ENCODE measurements around the gene CFAP99. TPM values are rescaled to one million over a fixed set of nuclear protein-coding genes. Genes with fewer than 3 reads are reported as not detected.

Gene CFAP99
- total RNA-seq, 2 donors from 2014 or later = not detected

DNA sequence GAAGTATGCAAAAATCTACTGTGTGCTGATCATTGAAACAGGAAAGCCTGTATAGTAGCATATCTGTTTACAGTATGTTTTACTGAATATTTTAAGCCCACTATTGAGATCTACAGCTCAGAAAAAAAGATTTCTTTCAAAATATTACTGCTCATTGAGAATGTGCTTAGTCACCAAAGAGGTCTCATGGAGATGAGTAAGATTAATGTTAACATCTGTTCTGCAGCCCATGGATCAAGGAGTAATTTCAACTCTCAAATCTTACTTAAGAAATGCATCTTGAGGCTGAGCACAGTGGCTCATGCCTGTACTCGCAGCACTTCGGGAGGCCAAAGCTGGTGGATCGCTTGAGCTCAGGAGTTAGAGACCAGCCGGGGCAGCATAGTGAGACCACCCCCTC is 53.4 kb downstream of the CFAP99 start:
- H3K27me3 ChIP-seq = no peaks in the 10 kb centered on the region
- intact Hi-C loops (cut with DNase I) = no loop called here
- no peak overlapping the region for H3K27ac ChIP-seq
- TF ChIP-seq, protein P1, sequence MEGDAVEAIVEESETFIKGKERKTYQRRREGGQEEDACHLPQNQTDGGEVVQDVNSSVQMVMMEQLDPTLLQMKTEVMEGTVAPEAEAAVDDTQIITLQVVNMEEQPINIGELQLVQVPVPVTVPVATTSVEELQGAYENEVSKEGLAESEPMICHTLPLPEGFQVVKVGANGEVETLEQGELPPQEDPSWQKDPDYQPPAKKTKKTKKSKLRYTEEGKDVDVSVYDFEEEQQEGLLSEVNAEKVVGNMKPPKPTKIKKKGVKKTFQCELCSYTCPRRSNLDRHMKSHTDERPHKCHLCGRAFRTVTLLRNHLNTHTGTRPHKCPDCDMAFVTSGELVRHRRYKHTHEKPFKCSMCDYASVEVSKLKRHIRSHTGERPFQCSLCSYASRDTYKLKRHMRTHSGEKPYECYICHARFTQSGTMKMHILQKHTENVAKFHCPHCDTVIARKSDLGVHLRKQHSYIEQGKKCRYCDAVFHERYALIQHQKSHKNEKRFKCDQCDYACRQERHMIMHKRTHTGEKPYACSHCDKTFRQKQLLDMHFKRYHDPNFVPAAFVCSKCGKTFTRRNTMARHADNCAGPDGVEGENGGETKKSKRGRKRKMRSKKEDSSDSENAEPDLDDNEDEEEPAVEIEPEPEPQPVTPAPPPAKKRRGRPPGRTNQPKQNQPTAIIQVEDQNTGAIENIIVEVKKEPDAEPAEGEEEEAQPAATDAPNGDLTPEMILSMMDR (IDR thresholded peaks at IDR 0.05) = no peak
- TF ChIP-seq POLR2A (IDR thresholded peaks at IDR 0.05) = no peak
- H3K4me3 ChIP-seq = no peak overlapping the region
- H3K9me3 ChIP-seq = no peaks in the 10 kb centered on the region
- 96% methylated on average over 4 of the region's 4 CpGs for WGBS, 2 donors
- ATAC-seq = no peak
- DNase-seq = no peak
- H3K4me1 ChIP-seq = peaks cover 42% of the 10 kb centered on the region
- no peaks in the 10 kb centered on the region for H3K36me3 ChIP-seq (replicated peaks in 1 of 2; ENCODE audit: insufficient read depth in 1 of 2, low read depth in 2 of 2)

DNA sequence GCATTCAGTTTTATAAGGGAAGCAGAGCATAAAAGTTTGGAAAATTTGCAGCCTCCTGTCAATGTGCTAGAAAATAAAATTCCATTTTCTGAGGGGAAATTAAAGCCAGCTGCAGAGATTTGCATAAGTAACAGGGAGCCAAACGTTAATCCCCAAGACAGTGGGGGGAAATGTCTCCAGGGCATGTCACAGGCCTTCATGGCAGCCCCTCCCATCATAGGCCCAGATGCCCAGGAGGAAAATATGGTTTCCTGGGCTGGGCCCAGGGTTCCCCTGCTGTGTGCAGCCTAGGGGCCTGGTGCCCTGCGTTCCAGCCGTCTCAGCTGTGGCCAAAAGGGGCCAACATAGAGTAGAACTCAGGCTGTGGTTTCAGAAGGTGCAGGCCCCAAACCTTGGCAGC is 59.5 kb downstream of the CFAP99 start:
- Histone ChIP-seq H3K27ac (no peak overlapping the region), H3K9me3 (no peaks in the 10 kb centered on the region), H3K4me3 (no peak overlapping the region), H3K4me1 (peaks cover 77% of the 10 kb centered on the region), H3K36me3 (replicated peaks in 1 of 2; ENCODE audit: insufficient read depth in 1 of 2, low read depth in 2 of 2) (no peaks in the 10 kb centered on the region), H3K27me3 (no peaks in the 10 kb centered on the region)
- DNase-seq (no peak), ATAC-seq (no peak)
- 51 to 74% methylated on average over 3 of the region's 3 CpGs for WGBS, 2 donors
- TF ChIP-seq, protein P1 (IDR thresholded peaks at IDR 0.05) = no peak
- TF ChIP-seq POLR2A (IDR thresholded peaks at IDR 0.05) = no peak
- intact Hi-C loops (cut with DNase I) = no loop called here

DNA sequence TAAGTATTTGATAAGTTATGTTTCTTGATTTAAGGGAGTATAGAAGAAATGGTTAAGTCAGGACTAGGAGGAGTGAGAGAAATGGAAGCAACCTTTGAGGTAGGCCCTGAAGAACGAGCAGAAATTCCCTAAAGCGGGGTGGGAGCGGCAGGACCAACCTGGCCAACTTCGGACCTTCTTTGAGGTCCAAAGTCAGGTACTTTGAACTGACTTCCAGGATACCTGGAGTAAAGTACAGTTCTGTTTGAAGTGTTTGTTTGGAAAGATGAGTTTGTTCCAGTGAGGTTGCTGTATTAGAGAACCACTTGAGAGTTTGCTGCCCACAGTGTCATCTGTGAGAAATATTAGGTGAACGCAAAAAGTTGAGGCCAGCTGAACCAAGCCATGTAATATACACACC is 61.9 kb downstream of the CFAP99 start:
- no peak overlapping the region for H3K4me3 ChIP-seq
- H3K36me3 ChIP-seq (replicated peaks in 1 of 2; ENCODE audit: insufficient read depth in 1 of 2, low read depth in 2 of 2) = no peaks in the 10 kb centered on the region
- peaks cover 94% of the 10 kb centered on the region for H3K4me1 ChIP-seq
- peak overlapping the region in 2 of 4 donors; percentile 25 to 73 for H3K27ac ChIP-seq
- DNase-seq (no peak), ATAC-seq (no peak)
- 72 to 78% methylated on average over 5 of the region's 5 CpGs for WGBS, 2 donors
- H3K27me3 ChIP-seq = no peaks in the 10 kb centered on the region
- no peaks in the 10 kb centered on the region for H3K9me3 ChIP-seq
- TF ChIP-seq, protein P1 (IDR thresholded peaks at IDR 0.05) = no peak
- TF ChIP-seq POLR2A (IDR thresholded peaks at IDR 0.05) = no peak
- intact Hi-C loops (cut with DNase I) = no loop called here

DNA sequence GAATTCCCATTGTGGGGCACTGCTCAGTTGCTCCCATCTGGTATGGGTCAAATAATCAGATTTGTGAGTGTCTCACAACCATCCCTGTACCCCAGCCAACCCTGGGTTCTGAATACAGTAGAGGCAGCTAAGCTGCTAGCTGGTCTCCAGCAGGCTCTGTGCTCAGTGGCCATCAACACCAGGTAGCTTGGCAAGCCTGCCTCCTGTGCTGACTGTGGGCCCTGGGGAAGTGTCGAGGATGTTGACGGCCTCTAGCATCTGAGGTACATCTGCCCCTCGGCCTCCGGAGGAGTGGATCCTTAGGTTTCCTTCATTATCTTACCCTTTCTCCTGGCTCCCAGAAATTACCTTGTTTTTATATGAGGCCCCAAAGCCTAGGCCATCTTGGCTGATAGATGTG is 63.4 kb downstream of the CFAP99 start:
- WGBS, 2 donors = 40 to 57% methylated on average over 1 to 4 of the region's 4 CpGs

DNA sequence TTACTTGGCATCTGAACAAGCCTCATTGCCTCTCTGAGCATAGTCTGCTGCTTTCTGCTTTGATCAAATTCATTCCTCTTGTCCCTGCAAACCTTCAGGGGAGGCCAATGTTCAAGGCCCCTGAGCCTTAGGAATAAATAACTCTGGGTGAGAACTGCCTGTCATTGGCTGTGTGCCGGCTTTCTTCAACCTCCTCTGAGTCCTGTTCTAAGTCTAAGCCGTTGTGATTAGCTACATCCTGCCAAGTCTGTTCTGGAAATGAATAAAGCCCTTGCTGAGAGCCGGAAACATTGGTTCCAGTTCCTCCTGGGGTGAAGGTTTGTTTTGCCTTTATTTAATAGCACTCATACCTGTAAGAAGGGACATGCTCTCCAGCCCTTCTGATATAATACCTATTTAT is 63.9 kb downstream of the CFAP99 start:
- Histone ChIP-seq H3K9me3 (no peaks in the 10 kb centered on the region), H3K27me3 (no peaks in the 10 kb centered on the region), H3K4me1 (peaks cover 93% of the 10 kb centered on the region), H3K4me3 (no peak overlapping the region), H3K27ac (peak overlapping the region; percentile 51 to 73 (median 63)), H3K36me3 (replicated peaks in 1 of 2; ENCODE audit: insufficient read depth in 1 of 2, low read depth in 2 of 2) (no peaks in the 10 kb centered on the region)
- intact Hi-C loops (cut with DNase I) = no loop called here
- DNase-seq (peak; percentile 39 to 75 (median 67)), ATAC-seq (peak; percentile 73)
- TF ChIP-seq, protein P1 (IDR thresholded peaks at IDR 0.05) = no peak
- TF ChIP-seq POLR2A (IDR thresholded peaks at IDR 0.05) = no peak
- 0 to 2% methylated on average over 3 of the region's 3 CpGs for WGBS, 2 donors

More for the DNA sequence above, 63.4 kb downstream of the CFAP99 start:
- ATAC-seq (no peak), DNase-seq (peak in 1 of 4 donors; percentile 21)
- no peak overlapping the region for H3K4me3 ChIP-seq
- H3K27me3 ChIP-seq = no peaks in the 10 kb centered on the region
- no peak for TF ChIP-seq POLR2A (IDR thresholded peaks at IDR 0.05)
- TF ChIP-seq, protein P1 (IDR thresholded peaks at IDR 0.05) = no peak
- no peaks in the 10 kb centered on the region for H3K9me3 ChIP-seq
- H3K36me3 ChIP-seq (replicated peaks in 1 of 2; ENCODE audit: insufficient read depth in 1 of 2, low read depth in 2 of 2) = no peaks in the 10 kb centered on the region
- intact Hi-C loops (cut with DNase I) = no loop called here
- peak overlapping the region; percentile 51 to 73 (median 63) for H3K27ac ChIP-seq
- H3K4me1 ChIP-seq = peaks cover 91% of the 10 kb centered on the region
